A549 (cell line): ENCODE results near the gene GTF3A.

Source experiments
- CHD2 ChIP-seq: fragments of 150-350 bp; IDR thresholded peaks from 2 replicates; pipeline ENCODE4 v1.6.1; 2014; ENCODE audit warnings: low read length; ENCODE audit not compliant: partially characterized antibody
- CHD4 ChIP-seq: fragments of 200-600 bp; sonication (generic); IDR thresholded peaks from 2 replicates; pipeline ENCODE4 v1.6.1; 2016; ENCODE audit warnings: antibody characterized with exemption, mild to moderate bottlenecking, borderline replicate concordance
- CTCF ChIP-seq: fragments of >200 bp; sonication (Bioruptor Twin); formaldehyde crosslinking; IDR thresholded peaks from 3 replicates; pipeline ENCODE4 v1.5.1; 2016
- EP300 ChIP-seq, 2 experiments: fragments of >200 bp; sonication (Bioruptor Twin); formaldehyde crosslinking; IDR thresholded peaks; 2 replicates in 1 of 2; 3 replicates in 1 of 2; pipeline ENCODE4 v1.6.1; 2016 to 2017
- HOXA7 ChIP-seq: fragments of 250-450 bp; sonication (Bioruptor Pico); IDR thresholded peaks from 2 replicates; pipeline ENCODE4 v1.5.0; 2020; ENCODE audit warnings: mild to moderate bottlenecking, moderate library complexity
- POLR2A ChIP-seq: IDR thresholded peaks from 2 replicates; pipeline ENCODE4 v1.6.1; 2012; ENCODE audit warnings: mild to moderate bottlenecking, low read length
- RFX5 ChIP-seq: fragments of 450-650 bp; IDR thresholded peaks from 2 replicates; pipeline ENCODE4 v1.7.1; 2014; ENCODE audit warnings: antibody characterized with exemption, mild to moderate bottlenecking, moderate library complexity
- RNF2 ChIP-seq: fragments of 200-600 bp; sonication (generic); IDR thresholded peaks from 2 replicates; pipeline ENCODE4 v1.6.1; 2016; ENCODE audit warnings: low read depth, mild to moderate bottlenecking, antibody characterized with exemption, moderate library complexity, borderline replicate concordance
- TFCP2L1 ChIP-seq: fragments of 250-450 bp; sonication (Bioruptor Pico); IDR thresholded peaks from 2 replicates; pipeline ENCODE4 v1.5.0; 2021; ENCODE audit warnings: mild to moderate bottlenecking
- USF2 ChIP-seq: fragments of 450-650 bp; IDR thresholded peaks from 2 replicates; pipeline ENCODE4 v1.6.1; 2014; ENCODE audit warnings: antibody characterized with exemption
- ZFP36 ChIP-seq: fragments of 450-650 bp; IDR thresholded peaks from 2 replicates; pipeline ENCODE4 v1.6.1; 2014; ENCODE audit warnings: borderline replicate concordance; ENCODE audit not compliant: partially characterized antibody
- TF ChIP-seq, protein P1 (sequence below): fragments of >200 bp; sonication (Bioruptor Twin); formaldehyde crosslinking; IDR thresholded peaks from 2 replicates; pipeline ENCODE4 v1.6.1; 2016
- TF ChIP-seq, protein P2 (sequence below): fragments of 150-350 bp; IDR thresholded peaks from 2 replicates; pipeline ENCODE4 v1.6.1; 2014; ENCODE audit warnings: low read depth, mild to moderate bottlenecking, low read length

DNA sequence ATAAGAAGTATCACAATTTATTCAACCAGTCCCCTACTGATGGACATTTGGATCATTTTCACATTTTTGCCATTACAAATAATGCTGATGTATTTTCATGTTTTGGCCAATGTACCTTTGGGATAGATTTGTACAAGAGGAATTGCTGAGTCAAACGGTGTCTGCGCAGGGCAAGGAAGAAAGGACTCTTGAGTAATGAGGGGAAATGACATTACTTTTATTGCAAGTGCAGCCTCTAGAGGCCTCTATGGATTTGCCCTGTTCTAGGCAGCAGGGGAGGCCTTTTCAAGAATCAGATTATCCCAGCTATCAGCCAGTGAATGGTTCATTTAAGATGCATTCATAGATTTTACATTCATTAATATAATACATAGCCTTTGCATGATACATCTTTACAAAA, 32.9 kb upstream of the GTF3A start:
- TF ChIP-seq TFCP2L1 (CRISPR knock-in tag) (no peak), CHD4 (no peak), RFX5 (no peak), CTCF (no peak), EP300 (IDR thresholded peaks at IDR 0.05) (no peak), POLR2A (no peak), CHD2 (no peak), USF2 (no peak), RNF2 (no peak), ZFP36 (no peak), HOXA7 (no peak)
- TF ChIP-seq, protein P1, sequence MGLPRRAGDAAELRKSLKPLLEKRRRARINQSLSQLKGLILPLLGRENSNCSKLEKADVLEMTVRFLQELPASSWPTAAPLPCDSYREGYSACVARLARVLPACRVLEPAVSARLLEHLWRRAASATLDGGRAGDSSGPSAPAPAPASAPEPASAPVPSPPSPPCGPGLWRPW = no peak
- TF ChIP-seq, protein P2, sequence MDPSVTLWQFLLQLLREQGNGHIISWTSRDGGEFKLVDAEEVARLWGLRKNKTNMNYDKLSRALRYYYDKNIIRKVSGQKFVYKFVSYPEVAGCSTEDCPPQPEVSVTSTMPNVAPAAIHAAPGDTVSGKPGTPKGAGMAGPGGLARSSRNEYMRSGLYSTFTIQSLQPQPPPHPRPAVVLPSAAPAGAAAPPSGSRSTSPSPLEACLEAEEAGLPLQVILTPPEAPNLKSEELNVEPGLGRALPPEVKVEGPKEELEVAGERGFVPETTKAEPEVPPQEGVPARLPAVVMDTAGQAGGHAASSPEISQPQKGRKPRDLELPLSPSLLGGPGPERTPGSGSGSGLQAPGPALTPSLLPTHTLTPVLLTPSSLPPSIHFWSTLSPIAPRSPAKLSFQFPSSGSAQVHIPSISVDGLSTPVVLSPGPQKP = no peak
